Osteocyte (in vitro differentiated cells): ENCODE data around the gene DLG2. TPM values are rescaled to one million over a fixed set of nuclear protein-coding genes. Genes with fewer than 3 reads are reported as not detected.
"Not testable (repeated sequence)": the region's sequence is repeated elsewhere in the genome, so short reads cannot be mapped to it uniquely, and the experiment has no call there.

Experiments
- DNase-seq: peaks from one replicate; pipeline ENCODE4 v3.0.0; 2021; ENCODE audit warnings: mixed read lengths; ENCODE audit not compliant: unreplicated experiment; ENCODE audit errors: extremely low spot score
- H3K27ac Mint-ChIP-seq: one replicate; pipeline ENCODE4 v1.8.0; 2021; ENCODE audit warnings: mild to moderate bottlenecking, mixed read lengths; ENCODE audit not compliant: unreplicated experiment
- H3K27me3 Mint-ChIP-seq: one replicate; pipeline ENCODE4 v1.8.0; 2021; ENCODE audit warnings: mixed read lengths; ENCODE audit not compliant: unreplicated experiment
- H3K36me3 Mint-ChIP-seq: one replicate; pipeline ENCODE4 v1.8.0; 2021; ENCODE audit warnings: mixed read lengths; ENCODE audit not compliant: unreplicated experiment
- H3K4me1 Mint-ChIP-seq: one replicate; pipeline ENCODE4 v1.8.0; 2021; ENCODE audit warnings: mixed read lengths; ENCODE audit not compliant: unreplicated experiment
- H3K4me3 Mint-ChIP-seq: one replicate; pipeline ENCODE4 v1.8.0; 2021; ENCODE audit warnings: mild to moderate bottlenecking, moderate library complexity, mixed read lengths; ENCODE audit not compliant: unreplicated experiment
- H3K9me3 Mint-ChIP-seq: one replicate; pipeline ENCODE4 v1.8.0; 2021; ENCODE audit warnings: mixed read lengths; ENCODE audit not compliant: unreplicated experiment
- CTCF ChIP-seq: fragments of 200-600 bp; sonication (generic); IDR thresholded peaks from 2 replicates; pipeline ENCODE4 v1.5.0; 2021; ENCODE audit warnings: antibody characterized with exemption, mild to moderate bottlenecking, moderate library complexity
- total RNA-seq: library from RNA; stranded (reverse); gene quantifications from 2 replicates; pipeline ENCODE4 v1.2.1, GENCODE V29; 2021

The DLG2 gene
- total RNA-seq, 1 donor from 2014 or later = 2.1 TPM

- Mint-ChIP-seq H3K36me3 (peaks cover 4% of the 10 kb centered on the region), H3K4me1 (no peaks in the 10 kb centered on the region), H3K9me3 (no peaks in the 10 kb centered on the region), H3K4me3 (no peak overlapping the region), H3K27ac (no peak overlapping the region), H3K27me3 (peaks cover 16% of the 10 kb centered on the region)
- TF ChIP-seq CTCF = no peak
- no peak for DNase-seq
Measured at GRCh38 chr11:85619499-85619898, 7.6 kb downstream of the DLG2 start.

GRCh38 chr11:85611643-85612042 lies 15.5 kb downstream of the DLG2 start:
- H3K36me3 Mint-ChIP-seq, H3K4me3 Mint-ChIP-seq, H3K27me3 Mint-ChIP-seq, DNase-seq, H3K27ac Mint-ChIP-seq, H3K9me3 Mint-ChIP-seq, H3K4me1 Mint-ChIP-seq: not testable (repeated sequence)

- not testable (repeated sequence) for H3K4me3 Mint-ChIP-seq, H3K27ac Mint-ChIP-seq, H3K27me3 Mint-ChIP-seq, H3K36me3 Mint-ChIP-seq, H3K4me1 Mint-ChIP-seq, DNase-seq, H3K9me3 Mint-ChIP-seq
Measured at GRCh38 chr11:85609286-85609685, 17.9 kb downstream of the DLG2 start.

- H3K9me3 Mint-ChIP-seq, H3K4me1 Mint-ChIP-seq, H3K27ac Mint-ChIP-seq, H3K27me3 Mint-ChIP-seq, H3K36me3 Mint-ChIP-seq, H3K4me3 Mint-ChIP-seq, DNase-seq: not testable (repeated sequence)
Measured at GRCh38 chr11:85608621-85609020, 18.5 kb downstream of the DLG2 start.

- peaks cover 11% of the 10 kb centered on the region for H3K27me3 Mint-ChIP-seq
- not testable (repeated sequence) for H3K36me3 Mint-ChIP-seq, H3K9me3 Mint-ChIP-seq, H3K4me1 Mint-ChIP-seq, H3K4me3 Mint-ChIP-seq, DNase-seq, H3K27ac Mint-ChIP-seq
Measured at GRCh38 chr11:85606237-85606636, 20.9 kb downstream of the DLG2 start.

GRCh38 chr11:85603220-85603619 lies 23.9 kb downstream of the DLG2 start:
- H3K27ac Mint-ChIP-seq = no peak overlapping the region
- TF ChIP-seq CTCF = no peak
- H3K9me3 Mint-ChIP-seq = no peaks in the 10 kb centered on the region
- no peak for DNase-seq
- no peak overlapping the region for H3K4me3 Mint-ChIP-seq
- peaks cover 19% of the 10 kb centered on the region for H3K27me3 Mint-ChIP-seq
- no peaks in the 10 kb centered on the region for H3K36me3 Mint-ChIP-seq
- no peaks in the 10 kb centered on the region for H3K4me1 Mint-ChIP-seq

GRCh38 chr11:85602526-85603213 lies 24.5 kb downstream of the DLG2 start:
- no peak overlapping the region for H3K27ac Mint-ChIP-seq
- H3K9me3 Mint-ChIP-seq = no peaks in the 10 kb centered on the region
- no peak overlapping the region for H3K4me3 Mint-ChIP-seq
- H3K36me3 Mint-ChIP-seq = no peaks in the 10 kb centered on the region
- peaks cover 19% of the 10 kb centered on the region for H3K27me3 Mint-ChIP-seq
- no peaks in the 10 kb centered on the region for H3K4me1 Mint-ChIP-seq
- DNase-seq = no peak
- TF ChIP-seq CTCF = no peak
